Bronchial epithelial cell (primary cell): Measurements from ENCODE around the gene CFAP46. TPM values are rescaled to one million over a fixed set of nuclear protein-coding genes. Genes with fewer than 3 reads are reported as not detected.

Experiments
- DNase-seq: peaks from one replicate; pipeline ENCODE4 v3.0.0-alpha.2; 2010; ENCODE audit warnings: low read depth
- FAIRE-seq: peaks from 2 replicates; lab custom pipeline; 2011; peaks lifted over from hg19 to GRCh38; lab: Jason Lieb, UNC
- H3K27me3 ChIP-seq: 2 replicates; pipeline ENCODE4 v1.5.1; 2011; ENCODE audit warnings: low read length; ENCODE audit not compliant: control insufficient read depth, insufficient read depth
- H3K36me3 ChIP-seq: 2 replicates; pipeline ENCODE4 v1.5.1; 2011; ENCODE audit warnings: low read length; ENCODE audit not compliant: control insufficient read depth, insufficient read depth
- H3K4me3 ChIP-seq: 2 replicates; pipeline ENCODE4 v1.5.1; 2011; ENCODE audit warnings: mild to moderate bottlenecking, low read depth, low read length, control low read depth
- total RNA-seq: library from RNA; depleted of rRNA; stranded (reverse); fragments of >200 nt; gene quantifications from 2 replicates; pipeline ENCODE4 v1.2.1, GENCODE V29; 2014
- TF ChIP-seq, protein P1 (sequence below): IDR thresholded peaks from 2 replicates; pipeline ENCODE4 v1.5.1; 2011; ENCODE audit warnings: mild to moderate bottlenecking, moderate library complexity, low read length, control low read depth, inconsistent platforms; ENCODE audit not compliant: insufficient read depth, severe bottlenecking

Gene CFAP46
- total RNA-seq, 1 donor from 2014 or later, result 0.26 TPM

DNA sequence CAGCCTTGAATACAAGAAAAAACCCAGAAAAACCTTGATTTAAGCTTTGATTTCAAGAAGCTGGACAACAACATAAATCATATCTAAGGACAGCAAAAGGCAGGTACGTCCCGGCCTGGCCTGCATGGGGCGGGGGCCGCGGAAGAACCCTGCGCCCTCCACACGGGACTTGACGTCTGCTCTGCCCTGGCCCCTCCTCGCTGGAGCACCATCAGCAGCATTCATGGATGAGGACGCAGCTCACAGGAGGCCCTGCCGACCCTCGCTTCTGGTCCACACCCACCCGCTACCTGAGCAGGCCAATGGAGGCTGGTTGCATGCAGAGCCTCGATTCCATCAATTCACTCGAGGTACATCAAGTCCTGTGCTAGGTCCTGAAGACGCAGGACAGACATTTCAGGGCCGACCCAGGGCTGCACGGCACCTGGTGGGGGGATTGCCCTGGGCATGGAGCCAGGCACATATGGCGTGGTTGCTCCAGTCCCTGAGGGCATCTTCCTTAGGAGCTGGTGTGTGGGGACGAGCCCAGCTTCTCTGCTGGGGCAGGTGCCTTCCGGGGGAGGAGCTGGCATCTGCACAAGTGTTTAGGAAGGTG lies 93.3 kb downstream of the CFAP46 start:
- no peak for FAIRE-seq
- TF ChIP-seq, protein P1, sequence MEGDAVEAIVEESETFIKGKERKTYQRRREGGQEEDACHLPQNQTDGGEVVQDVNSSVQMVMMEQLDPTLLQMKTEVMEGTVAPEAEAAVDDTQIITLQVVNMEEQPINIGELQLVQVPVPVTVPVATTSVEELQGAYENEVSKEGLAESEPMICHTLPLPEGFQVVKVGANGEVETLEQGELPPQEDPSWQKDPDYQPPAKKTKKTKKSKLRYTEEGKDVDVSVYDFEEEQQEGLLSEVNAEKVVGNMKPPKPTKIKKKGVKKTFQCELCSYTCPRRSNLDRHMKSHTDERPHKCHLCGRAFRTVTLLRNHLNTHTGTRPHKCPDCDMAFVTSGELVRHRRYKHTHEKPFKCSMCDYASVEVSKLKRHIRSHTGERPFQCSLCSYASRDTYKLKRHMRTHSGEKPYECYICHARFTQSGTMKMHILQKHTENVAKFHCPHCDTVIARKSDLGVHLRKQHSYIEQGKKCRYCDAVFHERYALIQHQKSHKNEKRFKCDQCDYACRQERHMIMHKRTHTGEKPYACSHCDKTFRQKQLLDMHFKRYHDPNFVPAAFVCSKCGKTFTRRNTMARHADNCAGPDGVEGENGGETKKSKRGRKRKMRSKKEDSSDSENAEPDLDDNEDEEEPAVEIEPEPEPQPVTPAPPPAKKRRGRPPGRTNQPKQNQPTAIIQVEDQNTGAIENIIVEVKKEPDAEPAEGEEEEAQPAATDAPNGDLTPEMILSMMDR, result no peak
- Histone ChIP-seq H3K4me3 (no peak overlapping the region), H3K36me3 (no peaks in the 10 kb centered on the region), H3K27me3 (no peaks in the 10 kb centered on the region)
- no peak for DNase-seq

DNA sequence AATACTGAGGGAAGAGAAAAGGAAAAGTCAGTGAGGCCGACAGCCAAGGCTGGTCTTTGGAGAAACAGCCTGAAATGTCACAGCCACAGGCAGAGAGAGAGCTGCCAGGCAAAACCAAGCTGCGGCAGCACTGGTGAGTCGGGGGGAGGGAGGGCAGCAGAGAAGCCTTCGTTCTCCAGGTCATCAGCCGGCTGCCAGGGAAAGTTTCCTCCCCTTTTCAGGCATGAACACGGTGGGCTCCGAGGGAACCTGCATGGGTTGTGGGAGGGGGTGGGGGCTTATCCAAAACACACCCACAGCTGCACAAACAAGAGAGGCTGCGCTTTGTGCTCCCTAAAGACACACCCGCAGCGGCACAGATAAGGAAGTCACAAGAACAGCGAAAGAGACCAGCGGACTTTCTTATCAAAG lies 94.1 kb downstream of the CFAP46 start:
- Histone ChIP-seq H3K36me3 (no peaks in the 10 kb centered on the region), H3K27me3 (no peaks in the 10 kb centered on the region), H3K4me3 (no peak overlapping the region)
- DNase-seq, result no peak
- no peak for FAIRE-seq
- TF ChIP-seq, protein P1, result no peak

- FAIRE-seq (no peak), DNase-seq (no peak)
- no peaks in the 10 kb centered on the region for H3K27me3 ChIP-seq
- TF ChIP-seq, protein P1, result no peak
- H3K36me3 ChIP-seq, result no peaks in the 10 kb centered on the region
- no peak overlapping the region for H3K4me3 ChIP-seq
Observed at GRCh38 chr10:132847856-132848255, 94.5 kb downstream of the CFAP46 start.

- DNase-seq (no peak), FAIRE-seq (no peak)
- TF ChIP-seq, protein P1, result no peak
- Histone ChIP-seq H3K36me3 (no peaks in the 10 kb centered on the region), H3K4me3 (no peak overlapping the region), H3K27me3 (no peaks in the 10 kb centered on the region)
Observed at GRCh38 chr10:132847416-132847777, 95.0 kb downstream of the CFAP46 start.

GRCh38 chr10:132846631-132847415 lies 95.5 kb downstream of the CFAP46 start:
- no peaks in the 10 kb centered on the region for H3K36me3 ChIP-seq
- DNase-seq, result no peak
- no peak overlapping the region for H3K4me3 ChIP-seq
- no peaks in the 10 kb centered on the region for H3K27me3 ChIP-seq
- TF ChIP-seq, protein P1, result no peak
- FAIRE-seq, result no peak
